ENCODE measurements around the gene PRDM16. TPM values are rescaled to one million over a fixed set of nuclear protein-coding genes. Genes with fewer than 3 reads are reported as not detected.

PRDM16 gene
- total and polyA plus RNA-seq, 2 of the 4 experiments (the other 2 are of a cell fraction), result 0.02 TPM; not detected in 1

- no peak for TF ChIP-seq SMC3 (IDR thresholded peaks at IDR 0.05; ENCODE audit: low read depth, low read length)
Measured at GRCh38 chr1:3249631-3250501, 180.9 kb downstream of the PRDM16 start (continued).

GRCh38 chr1:3250624-3251023 is 181.6 kb downstream of the PRDM16 start:
- POLR2A ChIA-PET (ENCODE audit: unreplicated experiment), result no interaction called here
- in situ Hi-C loops (cut with MboI; ENCODE audit: low sequenced_read_pairs), result no loop called here
- H3K23ac ChIP-seq (ENCODE audit: low read depth, low read length), result no peak overlapping the region
- no peak for TF ChIP-seq RAD21 (IDR thresholded peaks at IDR 0.05; ENCODE audit: low read length)
- no peak for TF ChIP-seq ELK1 (IDR thresholded peaks at IDR 0.05; ENCODE audit: borderline replicate concordance, low read depth, low read length)
- no peak for TF ChIP-seq NFE2L2 (IDR thresholded peaks at IDR 0.05; ENCODE audit: low read depth, low read length)
- TF ChIP-seq CEBPB (IDR thresholded peaks at IDR 0.05; ENCODE audit: low read depth, low read length), result no peak
- TF ChIP-seq MAZ (IDR thresholded peaks at IDR 0.05; ENCODE audit: borderline replicate concordance, low read depth, low read length), result no peak
- TF ChIP-seq USF2 (IDR thresholded peaks at IDR 0.05; ENCODE audit: low read depth, low read length), result no peak
- TF ChIP-seq SMC3 (IDR thresholded peaks at IDR 0.05; ENCODE audit: low read depth, low read length), result no peak
- no peak for TF ChIP-seq POLR2A (IDR thresholded peaks at IDR 0.05; ENCODE audit: low read depth, low read length)
- TF ChIP-seq RCOR1 (IDR thresholded peaks at IDR 0.05; ENCODE audit: insufficient replicate concordance, low read length), result no peak
- TF ChIP-seq, protein P1, sequence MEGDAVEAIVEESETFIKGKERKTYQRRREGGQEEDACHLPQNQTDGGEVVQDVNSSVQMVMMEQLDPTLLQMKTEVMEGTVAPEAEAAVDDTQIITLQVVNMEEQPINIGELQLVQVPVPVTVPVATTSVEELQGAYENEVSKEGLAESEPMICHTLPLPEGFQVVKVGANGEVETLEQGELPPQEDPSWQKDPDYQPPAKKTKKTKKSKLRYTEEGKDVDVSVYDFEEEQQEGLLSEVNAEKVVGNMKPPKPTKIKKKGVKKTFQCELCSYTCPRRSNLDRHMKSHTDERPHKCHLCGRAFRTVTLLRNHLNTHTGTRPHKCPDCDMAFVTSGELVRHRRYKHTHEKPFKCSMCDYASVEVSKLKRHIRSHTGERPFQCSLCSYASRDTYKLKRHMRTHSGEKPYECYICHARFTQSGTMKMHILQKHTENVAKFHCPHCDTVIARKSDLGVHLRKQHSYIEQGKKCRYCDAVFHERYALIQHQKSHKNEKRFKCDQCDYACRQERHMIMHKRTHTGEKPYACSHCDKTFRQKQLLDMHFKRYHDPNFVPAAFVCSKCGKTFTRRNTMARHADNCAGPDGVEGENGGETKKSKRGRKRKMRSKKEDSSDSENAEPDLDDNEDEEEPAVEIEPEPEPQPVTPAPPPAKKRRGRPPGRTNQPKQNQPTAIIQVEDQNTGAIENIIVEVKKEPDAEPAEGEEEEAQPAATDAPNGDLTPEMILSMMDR (conservative IDR thresholded peaks at IDR 0.05; ENCODE audit: low read depth, low read length), result no peak
- no peak for TF ChIP-seq FOS (IDR thresholded peaks at IDR 0.05; ENCODE audit: low read depth, low read length)
- TF ChIP-seq RFX5 (IDR thresholded peaks at IDR 0.05; ENCODE audit: low read depth, low read length), result no peak
- no peak for TF ChIP-seq MXI1 (IDR thresholded peaks at IDR 0.05; ENCODE audit: borderline replicate concordance, low read depth, low read length)

More at GRCh38 chr1:3250624-3251023, 181.6 kb downstream of the PRDM16 start:
- H4K5ac ChIP-seq (ENCODE audit: low read depth, low read length), result no peak overlapping the region
- no peak overlapping the region for H2BK20ac ChIP-seq (ENCODE audit: low read depth, low read length)
- H3K27ac ChIP-seq (ENCODE audit: insufficient read depth, low read length), result no peak overlapping the region
- H3K4me1 ChIP-seq (ENCODE audit: control insufficient read depth, insufficient read depth, low read length), result no peaks in the 10 kb centered on the region
- BruUV-seq (replicated peaks), result no TSS peak
- H2AK5ac ChIP-seq (ENCODE audit: low read depth, low read length), result no peak overlapping the region
- no peaks in the 10 kb centered on the region for H3K79me1 ChIP-seq (ENCODE audit: low read depth in 1 of 2, low read length in 2 of 2)
- H2BK120ac ChIP-seq (ENCODE audit: low read depth, low read length), result no peak overlapping the region
- H2BK15ac ChIP-seq (ENCODE audit: low read depth, low read length), result no peak overlapping the region
- no peak overlapping the region for H3K4ac ChIP-seq (ENCODE audit: low read depth, low read length)
- H4K20me1 ChIP-seq (ENCODE audit: insufficient read depth, low read length), result no peaks in the 10 kb centered on the region
- WGBS, 2 experiments (ENCODE audit: extremely low coverage in 2 of 2, insufficient read length in 1 of 2), result 0% methylated on average over 1 of the region's 5 CpGs; no CpG with 5 or more reads in 1 of the 2 experiments
- DNase-seq (no peak), ATAC-seq (ENCODE audit: low read depth) (no peak)
- no peaks in the 10 kb centered on the region for H3K36me3 ChIP-seq (ENCODE audit: control insufficient read depth, insufficient read depth, low read length)
- no peak overlapping the region for H3K4me3 ChIP-seq (ENCODE audit: insufficient read depth, low read depth, low read length)
- H2AK9ac ChIP-seq (replicated peaks; ENCODE audit: low read depth, low read length, poor library complexity), result no peak overlapping the region
- H2AFZ ChIP-seq (replicated peaks; ENCODE audit: low read length, poor library complexity), result no peak overlapping the region
- no peak overlapping the region for H2BK5ac ChIP-seq (ENCODE audit: low read depth, low read length, poor library complexity, severe bottlenecking)
- H3K27me3 ChIP-seq (ENCODE audit: control insufficient read depth, insufficient read depth, low read length), result peaks cover 3% of the 10 kb centered on the region; the same call in 1 of the 2 replicates
- H4K8ac ChIP-seq (ENCODE audit: low read depth in 2 of 2, low read length in 2 of 2), result no peak overlapping the region
- no peak overlapping the region for H3K18ac ChIP-seq (ENCODE audit: low read depth, low read length)
- H3K9ac ChIP-seq (ENCODE audit: low read depth, low read length), result no peak overlapping the region
- H4K91ac ChIP-seq (ENCODE audit: insufficient read depth, low read depth, low read length), result no peak overlapping the region
- dilution Hi-C loops (cut with HindIII; ENCODE audit: low sequenced_read_pairs, unreplicated experiment) (no loop called here), intact Hi-C loops (cut with micrococcal nuclease) (no loop called here)
- H3K56ac ChIP-seq (ENCODE audit: extremely low read depth, insufficient read depth, low read length), result no peak overlapping the region
- CTCF ChIA-PET, result no interaction called here
- no peak overlapping the region for H3K4me2 ChIP-seq (ENCODE audit: low read depth, low read length)
- H3K9me1 ChIP-seq (ENCODE audit: insufficient read depth, low read length), result no peaks in the 10 kb centered on the region
- H3K14ac ChIP-seq (replicated peaks; ENCODE audit: low read depth, low read length), result no peak overlapping the region
- H3K9me3 ChIP-seq (ENCODE audit: control insufficient read depth, insufficient read depth, low read length), result no peaks in the 10 kb centered on the region
